GM20000 (cell line): Measurements from ENCODE around the gene LINC01488.
A peak's percentile ranks its signal among the peaks of the same experiment; 100 is the strongest.

Experiments
- DNase-seq: peaks from one replicate; pipeline ENCODE4 v3.0.0; 2012; ENCODE audit warnings: low spot score
- CTCF ChIP-seq: IDR thresholded peaks from 2 replicates; pipeline ENCODE4 v1.5.1; 2012; ENCODE audit warnings: mild to moderate bottlenecking, control low read depth; ENCODE audit errors: extremely low read depth, missing control alignments

The LINC01488 gene

GRCh38 chr11:69467196-69467595, 14.3 kb upstream of the LINC01488 start:
- no peak for DNase-seq
- TF ChIP-seq CTCF, result no peak

- no peak for TF ChIP-seq CTCF
- peak; percentile 63 for DNase-seq
Measured at GRCh38 chr11:69467646-69468045, 13.8 kb upstream of the LINC01488 start.

GRCh38 chr11:69468221-69468620, 13.2 kb upstream of the LINC01488 start:
- no peak for DNase-seq
- no peak for TF ChIP-seq CTCF

GRCh38 chr11:69468911-69469885, 12.3 kb upstream of the LINC01488 start:
- no peak for DNase-seq
- TF ChIP-seq CTCF, result no peak

- DNase-seq, result no peak
- TF ChIP-seq CTCF, result no peak
Measured at GRCh38 chr11:69470301-69470700, 11.2 kb upstream of the LINC01488 start.

GRCh38 chr11:69470793-69471728, 10.4 kb upstream of the LINC01488 start:
- DNase-seq, result no peak
- no peak for TF ChIP-seq CTCF
